HEK293 (cell line): ENCODE measurements around the gene TMEM121B.
A peak's percentile ranks its signal among the peaks of the same experiment; 100 is the strongest.

Experiments
- KLF9 ChIP-seq: fragments of 450-650 bp; formaldehyde crosslinking; IDR thresholded peaks from 2 replicates; pipeline ENCODE4 v1.5.1; 2016; ENCODE audit warnings: missing biosample characterization, missing genetic modification characterization, low read depth
- PRDM4 ChIP-seq: fragments of 450-650 bp; formaldehyde crosslinking; IDR thresholded peaks from 2 replicates; pipeline ENCODE4 v1.5.1; 2017; ENCODE audit warnings: missing biosample characterization, missing genetic modification characterization
- SALL2 ChIP-seq: fragments of 450-650 bp; formaldehyde crosslinking; IDR thresholded peaks from 2 replicates; pipeline ENCODE4 v1.5.0; 2017; ENCODE audit warnings: missing biosample characterization, mild to moderate bottlenecking, missing genetic modification characterization, borderline replicate concordance
- TSHZ1 ChIP-seq: fragments of 450-650 bp; formaldehyde crosslinking; IDR thresholded peaks from 2 replicates; pipeline ENCODE4 v1.5.1; 2016; ENCODE audit warnings: missing biosample characterization, missing genetic modification characterization, borderline replicate concordance
- ZBTB11 ChIP-seq: fragments of 450-650 bp; formaldehyde crosslinking; conservative IDR thresholded peaks from 2 replicates; pipeline ENCODE4 v1.5.1; 2016; ENCODE audit warnings: low read depth, missing biosample characterization, missing genetic modification characterization
- ZBTB7A ChIP-seq: fragments of 450-650 bp; formaldehyde crosslinking; IDR thresholded peaks from 2 replicates; pipeline ENCODE4 v1.5.1; 2016; ENCODE audit warnings: low read depth, missing biosample characterization, missing genetic modification characterization
- ZFP41 ChIP-seq: fragments of 450-650 bp; formaldehyde crosslinking; IDR thresholded peaks from 2 replicates; pipeline ENCODE4 v1.5.1; 2016; ENCODE audit warnings: missing biosample characterization, missing genetic modification characterization, borderline replicate concordance
- ZNF146 ChIP-seq: fragments of 450-650 bp; formaldehyde crosslinking; IDR thresholded peaks from 2 replicates; pipeline ENCODE4 v1.5.1; 2016; ENCODE audit warnings: missing biosample characterization, missing genetic modification characterization
- ZNF174 ChIP-seq: fragments of 450-650 bp; formaldehyde crosslinking; IDR thresholded peaks from 2 replicates; pipeline ENCODE4 v1.5.0; 2017; ENCODE audit warnings: missing biosample characterization, mild to moderate bottlenecking, missing genetic modification characterization
- ZNF2 ChIP-seq: fragments of 450-650 bp; formaldehyde crosslinking; IDR thresholded peaks from 2 replicates; pipeline ENCODE4 v1.5.1; 2016; ENCODE audit warnings: missing biosample characterization, missing genetic modification characterization
- ZNF26 ChIP-seq: fragments of 450-650 bp; formaldehyde crosslinking; IDR thresholded peaks from 2 replicates; pipeline ENCODE4 v1.5.1; 2016; ENCODE audit warnings: missing biosample characterization, missing genetic modification characterization
- ZNF280C ChIP-seq: fragments of 450-650 bp; formaldehyde crosslinking; IDR thresholded peaks from 2 replicates; pipeline ENCODE4 v1.5.1; 2016; ENCODE audit warnings: missing biosample characterization, missing genetic modification characterization
- ZNF311 ChIP-seq: fragments of 450-650 bp; formaldehyde crosslinking; IDR thresholded peaks from 2 replicates; pipeline ENCODE4 v1.5.1; 2017; ENCODE audit warnings: missing biosample characterization, missing genetic modification characterization, borderline replicate concordance
- ZNF394 ChIP-seq: fragments of 450-650 bp; formaldehyde crosslinking; IDR thresholded peaks from 2 replicates; pipeline ENCODE4 v1.5.1; 2016; ENCODE audit warnings: missing biosample characterization, missing genetic modification characterization, mild to moderate bottlenecking, moderate library complexity, borderline replicate concordance
- ZNF48 ChIP-seq: fragments of 450-650 bp; formaldehyde crosslinking; IDR thresholded peaks from 2 replicates; pipeline ENCODE4 v1.5.1; 2016; ENCODE audit warnings: missing biosample characterization, missing genetic modification characterization
- ZNF510 ChIP-seq: fragments of 450-650 bp; formaldehyde crosslinking; IDR thresholded peaks from 2 replicates; pipeline ENCODE4 v1.5.1; 2018; ENCODE audit warnings: mild to moderate bottlenecking, missing genetic modification characterization, missing biosample characterization; ENCODE audit not compliant: insufficient replicate concordance
- ZNF596 ChIP-seq: fragments of 450-650 bp; IDR thresholded peaks from 2 replicates; pipeline ENCODE4 v1.5.0; 2018; ENCODE audit warnings: missing biosample characterization, mild to moderate bottlenecking, missing genetic modification characterization, moderate library complexity
- ZNF654 ChIP-seq: fragments of 450-650 bp; formaldehyde crosslinking; IDR thresholded peaks from 2 replicates; pipeline ENCODE4 v1.5.1; 2016; ENCODE audit warnings: low read depth, missing biosample characterization, missing genetic modification characterization
- ZNF660 ChIP-seq: fragments of 450-650 bp; IDR thresholded peaks from 2 replicates; pipeline ENCODE4 v1.5.1; 2018; ENCODE audit warnings: missing biosample characterization, mild to moderate bottlenecking, missing genetic modification characterization
- ZNF768 ChIP-seq: fragments of 450-650 bp; formaldehyde crosslinking; IDR thresholded peaks from 2 replicates; pipeline ENCODE4 v1.5.1; 2018; ENCODE audit warnings: missing biosample characterization, mild to moderate bottlenecking, missing genetic modification characterization
- ZNF776 ChIP-seq: fragments of 450-650 bp; formaldehyde crosslinking; IDR thresholded peaks from 2 replicates; pipeline ENCODE4 v1.5.0; 2017; ENCODE audit warnings: missing biosample characterization, missing genetic modification characterization, borderline replicate concordance
- ZSCAN5A ChIP-seq: fragments of 450-650 bp; formaldehyde crosslinking; IDR thresholded peaks from 2 replicates; pipeline ENCODE4 v1.5.1; 2016; ENCODE audit warnings: missing biosample characterization, missing genetic modification characterization
- ZXDB ChIP-seq: fragments of 450-650 bp; formaldehyde crosslinking; IDR thresholded peaks from 2 replicates; pipeline ENCODE4 v1.5.1; 2016; ENCODE audit warnings: missing biosample characterization, missing genetic modification characterization

TMEM121B gene

GRCh38 chr22:17158568-17159503, 37.7 kb upstream of the TMEM121B start, which contains the start of gene HDHD5 (continued):
- TF ChIP-seq ZNF596 (tag by site-specific recombination), result no peak
- TF ChIP-seq ZNF2 (tag by site-specific recombination), result 0 out of 2 replicates have a peak, but pooled peaks have one; percentile 28
- no peak for TF ChIP-seq PRDM4
- no peak for TF ChIP-seq ZNF510
- TF ChIP-seq ZNF654 (tag by site-specific recombination), result no peak
- no peak for TF ChIP-seq TSHZ1 (tag by site-specific recombination)
- TF ChIP-seq ZNF311 (tag by site-specific recombination), result no peak
- TF ChIP-seq ZBTB11 (tag by site-specific recombination), result peak; percentile 41; the same call in 1 of the 2 replicates
- no peak for TF ChIP-seq ZNF26
- TF ChIP-seq KLF9 (tag by site-specific recombination), result peak; percentile 75
- no peak for TF ChIP-seq ZNF174 (tag by site-specific recombination)
- no peak for TF ChIP-seq ZFP41 (tag by site-specific recombination)
- TF ChIP-seq ZNF48 (tag by site-specific recombination), result no peak
- no peak for TF ChIP-seq ZNF776 (tag by site-specific recombination)
- TF ChIP-seq ZNF146 (tag by site-specific recombination), result no peak
- TF ChIP-seq ZNF280C (tag by site-specific recombination), result no peak
- peak; percentile 91 for TF ChIP-seq ZXDB
- peak; percentile 96 for TF ChIP-seq ZNF394
- no peak for TF ChIP-seq ZBTB7A (tag by site-specific recombination)
- TF ChIP-seq SALL2 (tag by site-specific recombination), result no peak
- TF ChIP-seq ZNF768 (tag by site-specific recombination), result no peak
- 0 out of 2 replicates have a peak, but pooled peaks have one; percentile 28 for TF ChIP-seq ZSCAN5A (tag by site-specific recombination)
- TF ChIP-seq ZNF660 (tag by site-specific recombination), result peak; percentile 30; the same call in 1 of the 2 replicates
